H9 (cell line): ENCODE results near the gene IRX5. TPM values are rescaled to one million over a fixed set of nuclear protein-coding genes. Genes with fewer than 3 reads are reported as not detected.

ENCODE experiments used
- DNase-seq: peaks from one replicate; pipeline ENCODE4 v3.0.0-alpha.2; 2017
- H2AFZ ChIP-seq: one replicate; pipeline ENCODE4 v1.6.1; 2013; ENCODE audit warnings: mild to moderate bottlenecking, low read length, control low read depth, moderate library complexity
- H2AK5ac ChIP-seq: 2 replicates; pipeline ENCODE4 v1.6.1; 2013; ENCODE audit warnings: low read length, control low read depth, mixed read lengths; ENCODE audit not compliant: insufficient read length
- H2BK120ac ChIP-seq: one replicate; pipeline ENCODE4 v1.6.1; 2013; ENCODE audit warnings: low read depth, mild to moderate bottlenecking, low read length, control low read depth, inconsistent platforms; ENCODE audit not compliant: poor library complexity, severe bottlenecking
- H2BK12ac ChIP-seq: 2 replicates; pipeline ENCODE4 v1.6.1; 2013; ENCODE audit warnings: low read length, control low read depth, mixed read lengths, low read depth; ENCODE audit not compliant: insufficient read length
- H2BK15ac ChIP-seq: 2 replicates; pipeline ENCODE4 v1.6.1; 2013; ENCODE audit warnings: low read depth, low read length, control low read depth
- H2BK20ac ChIP-seq: one replicate; pipeline ENCODE4 v1.6.1; 2013; ENCODE audit warnings: low read depth, mild to moderate bottlenecking, low read length, control low read depth, inconsistent platforms; ENCODE audit not compliant: poor library complexity, severe bottlenecking
- H2BK5ac ChIP-seq: 2 replicates; pipeline ENCODE4 v1.6.1; 2013; ENCODE audit warnings: low read length, control low read depth, mixed read lengths; ENCODE audit not compliant: insufficient read length
- H3K14ac ChIP-seq: 2 replicates; pipeline ENCODE4 v1.6.1; 2013; ENCODE audit warnings: low read length, control low read depth; ENCODE audit not compliant: insufficient read depth
- H3K18ac ChIP-seq: 2 replicates; pipeline ENCODE4 v1.6.1; 2013; ENCODE audit warnings: low read depth, mild to moderate bottlenecking, mixed read lengths, low read length, control low read depth; ENCODE audit not compliant: insufficient read length
- H3K23ac ChIP-seq: 2 replicates; pipeline ENCODE4 v1.6.1; 2013; ENCODE audit warnings: low read length, control low read depth, mixed read lengths, low read depth; ENCODE audit not compliant: insufficient read length
- H3K23me2 ChIP-seq: 2 replicates; pipeline ENCODE4 v1.6.1; 2013; ENCODE audit warnings: low read depth, mild to moderate bottlenecking, mixed read lengths, low read length, control low read depth; ENCODE audit not compliant: insufficient read length, poor library complexity, severe bottlenecking
- H3K27ac ChIP-seq: 2 replicates; pipeline ENCODE4 v1.5.1; 2013; ENCODE audit warnings: low read length, control low read depth, mixed read lengths, low read depth; ENCODE audit not compliant: insufficient read length
- H3K27me3 ChIP-seq: 2 replicates; pipeline ENCODE4 v1.6.1; 2013; ENCODE audit warnings: low read length, control low read depth, inconsistent platforms; ENCODE audit not compliant: insufficient read depth
- H3K4ac ChIP-seq: 2 replicates; pipeline ENCODE4 v1.6.1; 2013; ENCODE audit warnings: low read depth, mild to moderate bottlenecking, control low read depth, inconsistent platforms, low read length, moderate library complexity
- H3K4me1 ChIP-seq: 2 replicates; pipeline ENCODE4 v1.6.1; 2013; ENCODE audit warnings: low read length, control low read depth, inconsistent platforms; ENCODE audit not compliant: insufficient read depth
- H3K4me2 ChIP-seq: 2 replicates; pipeline ENCODE4 v1.6.1; 2013; ENCODE audit warnings: low read length, control low read depth, mixed read lengths; ENCODE audit not compliant: insufficient read length, insufficient read depth
- H3K56ac ChIP-seq: 2 replicates; pipeline ENCODE4 v1.6.1; 2013; ENCODE audit warnings: low read depth, mild to moderate bottlenecking, mixed read lengths, low read length, control low read depth; ENCODE audit not compliant: insufficient read length
- H3K79me1 ChIP-seq: 2 replicates; pipeline ENCODE4 v1.6.1; 2013; ENCODE audit warnings: low read depth, mild to moderate bottlenecking, moderate library complexity, low read length, control low read depth, inconsistent platforms; ENCODE audit not compliant: insufficient read depth, poor library complexity, severe bottlenecking
- H3K79me2 ChIP-seq: 2 replicates; pipeline ENCODE4 v1.6.1; 2013; ENCODE audit warnings: low read length, control low read depth, inconsistent platforms; ENCODE audit not compliant: insufficient read depth
- H3K9ac ChIP-seq: 2 replicates; pipeline ENCODE4 v1.6.1; 2013; ENCODE audit warnings: low read length, control low read depth, mixed read lengths; ENCODE audit not compliant: insufficient read length; ENCODE audit errors: extremely low read depth
- H3K9me3 ChIP-seq: one replicate; pipeline ENCODE4 v1.6.1; 2013; ENCODE audit warnings: low read depth, low read length, inconsistent platforms; ENCODE audit not compliant: control insufficient read depth
- H3T11ph ChIP-seq: one replicate; pipeline ENCODE4 v1.6.1; 2013; ENCODE audit warnings: mild to moderate bottlenecking, low read length, control low read depth, inconsistent platforms
- H4K20me1 ChIP-seq: one replicate; pipeline ENCODE4 v1.6.1; 2013; ENCODE audit not compliant: control insufficient read depth, insufficient read length, insufficient read depth
- H4K5ac ChIP-seq: 2 replicates; pipeline ENCODE4 v1.6.1; 2013; ENCODE audit warnings: low read depth, mild to moderate bottlenecking, mixed read lengths, low read length, control low read depth; ENCODE audit not compliant: insufficient read length
- H4K8ac ChIP-seq: replicated peaks from 2 replicates; pipeline ENCODE4 v1.6.1; 2013; ENCODE audit warnings: low read length, control low read depth, mixed read lengths, low read depth; ENCODE audit not compliant: insufficient read length
- H4K91ac ChIP-seq: 2 replicates; pipeline ENCODE4 v1.6.1; 2013; ENCODE audit warnings: low read depth, mild to moderate bottlenecking, moderate library complexity, mixed read lengths, low read length, control low read depth; ENCODE audit not compliant: insufficient read length
- H3K27ac Mint-ChIP-seq, 3 experiments: 2 replicates in 2 of 3; 3 replicates in 1 of 3; pipeline ENCODE4 v1.8.0; 2020 to 2021; ENCODE audit warnings: mixed read lengths in 3 of 3, mild to moderate bottlenecking in 1 of 3, moderate library complexity in 1 of 3
- H3K27me3 Mint-ChIP-seq: 2 replicates; pipeline ENCODE4 v1.8.0; 2021; ENCODE audit warnings: low read depth, mild to moderate bottlenecking, moderate library complexity, mixed read lengths
- H3K36me3 Mint-ChIP-seq, 3 experiments: 2 replicates in 2 of 3; 3 replicates in 1 of 3; pipeline ENCODE4 v1.8.0; 2020 to 2021; ENCODE audit warnings: low read depth in 3 of 3, mixed read lengths in 3 of 3; ENCODE audit not compliant: insufficient read depth in 1 of 3
- H3K4me1 Mint-ChIP-seq, 2 experiments: 2 replicates each; pipeline ENCODE4 v1.8.0; 2020; ENCODE audit warnings: mixed read lengths in 2 of 2
- H3K4me3 Mint-ChIP-seq, 2 experiments: 2 replicates in 1 of 2; 3 replicates in 1 of 2; pipeline ENCODE4 v1.8.0; 2020 to 2021; ENCODE audit warnings: mild to moderate bottlenecking in 2 of 2, mixed read lengths in 2 of 2, moderate library complexity in 1 of 2
- H3K9me3 Mint-ChIP-seq, 2 experiments: 2 replicates in 1 of 2; 3 replicates in 1 of 2; pipeline ENCODE4 v1.8.0; 2020; ENCODE audit warnings: mild to moderate bottlenecking in 2 of 2, mixed read lengths in 2 of 2, moderate library complexity in 1 of 2
- WGBS: extraction: QIAGEN DNeasy Blood & Tissue Kit; methylation state at CpG from one replicate; pipeline ENCODE4 v1.1.7; 2013; ENCODE audit warnings: missing lambda C conversion rate, low lambda C conversion rate, mixed read lengths; ENCODE audit not compliant: insufficient read length; ENCODE audit errors: extremely low coverage; 5-methylcytosine and 5-hydroxymethylcytosine counted together
- total RNA-seq: library from RNA; stranded (reverse); gene quantifications from 2 replicates; pipeline ENCODE4 v1.2.1, GENCODE V29; 2021
- TF ChIP-seq, protein P1 (sequence below): fragments of 200-600 bp; sonication (generic); conservative IDR thresholded peaks from 3 replicates; pipeline ENCODE4 v1.8.0; 2021; ENCODE audit warnings: antibody characterized with exemption, mild to moderate bottlenecking

Gene IRX5
- total RNA-seq, 1 experiment from 2014 or later, result 0.59 TPM

GRCh38 chr16:54962045-54962444 is 31.4 kb downstream of the IRX5 start:
- H4K8ac ChIP-seq, result no peak overlapping the region
- H4K20me1 ChIP-seq, result no peaks in the 10 kb centered on the region
- no peaks in the 10 kb centered on the region for H3K79me2 ChIP-seq
- no peak overlapping the region for H2BK15ac ChIP-seq
- H2BK120ac ChIP-seq, result no peak overlapping the region
- H3K23me2 ChIP-seq, result no peaks in the 10 kb centered on the region
- peaks cover 11% of the 10 kb centered on the region for H3K27me3 Mint-ChIP-seq
- H3K27ac ChIP-seq, result no peak overlapping the region
- H3K79me1 ChIP-seq, result no peaks in the 10 kb centered on the region
- DNase-seq, result no peak
- TF ChIP-seq, protein P1, sequence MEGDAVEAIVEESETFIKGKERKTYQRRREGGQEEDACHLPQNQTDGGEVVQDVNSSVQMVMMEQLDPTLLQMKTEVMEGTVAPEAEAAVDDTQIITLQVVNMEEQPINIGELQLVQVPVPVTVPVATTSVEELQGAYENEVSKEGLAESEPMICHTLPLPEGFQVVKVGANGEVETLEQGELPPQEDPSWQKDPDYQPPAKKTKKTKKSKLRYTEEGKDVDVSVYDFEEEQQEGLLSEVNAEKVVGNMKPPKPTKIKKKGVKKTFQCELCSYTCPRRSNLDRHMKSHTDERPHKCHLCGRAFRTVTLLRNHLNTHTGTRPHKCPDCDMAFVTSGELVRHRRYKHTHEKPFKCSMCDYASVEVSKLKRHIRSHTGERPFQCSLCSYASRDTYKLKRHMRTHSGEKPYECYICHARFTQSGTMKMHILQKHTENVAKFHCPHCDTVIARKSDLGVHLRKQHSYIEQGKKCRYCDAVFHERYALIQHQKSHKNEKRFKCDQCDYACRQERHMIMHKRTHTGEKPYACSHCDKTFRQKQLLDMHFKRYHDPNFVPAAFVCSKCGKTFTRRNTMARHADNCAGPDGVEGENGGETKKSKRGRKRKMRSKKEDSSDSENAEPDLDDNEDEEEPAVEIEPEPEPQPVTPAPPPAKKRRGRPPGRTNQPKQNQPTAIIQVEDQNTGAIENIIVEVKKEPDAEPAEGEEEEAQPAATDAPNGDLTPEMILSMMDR, result no peak
- no peak overlapping the region for H3K9ac ChIP-seq
- no peak overlapping the region for H3K23ac ChIP-seq
- peaks cover 2 to 12% of the 10 kb centered on the region in 2 experiments; a peak in 3 of 4 replicates for H3K4me1 Mint-ChIP-seq
- no peak overlapping the region for H3K4me2 ChIP-seq
- H3K27ac Mint-ChIP-seq, result no peak overlapping the region
- no peak overlapping the region for H2AFZ ChIP-seq
- no peaks in the 10 kb centered on the region for H3K9me3 Mint-ChIP-seq
- H3K9me3 ChIP-seq, result no peaks in the 10 kb centered on the region
- H2BK20ac ChIP-seq, result no peak overlapping the region
- WGBS, result no CpG with 5 or more reads among the region's 2 CpGs
- no peak overlapping the region for H3K4ac ChIP-seq
- no peaks in the 10 kb centered on the region for H3K27me3 ChIP-seq
- no peak overlapping the region for H3T11ph ChIP-seq
- no peak overlapping the region for H2AK5ac ChIP-seq
- no peak overlapping the region for H3K56ac ChIP-seq
- no peak overlapping the region for H2BK5ac ChIP-seq
- H3K14ac ChIP-seq, result no peak overlapping the region
- H3K18ac ChIP-seq, result no peak overlapping the region
- no peaks in the 10 kb centered on the region for H3K4me1 ChIP-seq
- H3K4me3 Mint-ChIP-seq, result no peak overlapping the region
- no peak overlapping the region for H4K91ac ChIP-seq
- no peak overlapping the region for H4K5ac ChIP-seq
- H2BK12ac ChIP-seq, result no peak overlapping the region
- H3K36me3 Mint-ChIP-seq, result no peaks in the 10 kb centered on the region
